ENCODE results near the gene EVPL.

EVPL gene

GRCh38 chr17:76038050-76038449, 10.9 kb upstream of the EVPL start:
- no peak for TF ChIP-seq CTCF (IDR thresholded peaks at IDR 0.05; ENCODE audit: low read depth, low read length)
- Histone ChIP-seq H3K9me3 (no peaks in the 10 kb centered on the region), H3K36me3 (peaks cover 50% of the 10 kb centered on the region), H3K4me3 (ENCODE audit: low read depth, low read length) (no peak overlapping the region), H3K27me3 (no peaks in the 10 kb centered on the region), H3K4me1 (no peaks in the 10 kb centered on the region)
- no peak for DNase-seq

- H3K27me3 ChIP-seq: no peaks in the 10 kb centered on the region
- TF ChIP-seq CTCF (IDR thresholded peaks at IDR 0.05; ENCODE audit: low read depth, low read length): no peak
- peaks cover 2% of the 10 kb centered on the region; the same call in 1 of the 2 replicates for H3K9me3 ChIP-seq
- peaks cover 38% of the 10 kb centered on the region for H3K36me3 ChIP-seq
- no peak for DNase-seq
- no peaks in the 10 kb centered on the region for H3K4me1 ChIP-seq
- H3K4me3 ChIP-seq (ENCODE audit: low read depth, low read length): no peak overlapping the region
These were observed 9.6 kb upstream of the EVPL start for GRCh38 chr17:76036497-76037261.

- TF ChIP-seq CTCF (IDR thresholded peaks at IDR 0.05; ENCODE audit: low read depth, low read length): no peak
- H3K9me3 ChIP-seq: peaks cover 2% of the 10 kb centered on the region; the same call in 1 of the 2 replicates
- no peak overlapping the region for H3K4me3 ChIP-seq (ENCODE audit: low read depth, low read length)
- H3K4me1 ChIP-seq: peaks cover 3% of the 10 kb centered on the region
- H3K36me3 ChIP-seq: peaks cover 20% of the 10 kb centered on the region
- H3K27me3 ChIP-seq: no peaks in the 10 kb centered on the region
- no peak for DNase-seq
These were observed 7.6 kb upstream of the EVPL start for GRCh38 chr17:76034428-76035350.

GRCh38 chr17:76033139-76033538, 6.0 kb upstream of the EVPL start:
- Histone ChIP-seq H3K4me1 (peaks cover 3% of the 10 kb centered on the region), H3K36me3 (peaks cover 4% of the 10 kb centered on the region), H3K4me3 (ENCODE audit: low read depth, low read length) (no peak overlapping the region), H3K9me3 (peaks cover 2% of the 10 kb centered on the region; the same call in 1 of the 2 replicates), H3K27me3 (no peaks in the 10 kb centered on the region)
- no peak for TF ChIP-seq CTCF (IDR thresholded peaks at IDR 0.05; ENCODE audit: low read depth, low read length)
- no peak for DNase-seq

GRCh38 chr17:76032780-76033108, 5.6 kb upstream of the EVPL start:
- no peak for DNase-seq
- Histone ChIP-seq H3K9me3 (peaks cover 2% of the 10 kb centered on the region; the same call in 1 of the 2 replicates), H3K27me3 (no peaks in the 10 kb centered on the region), H3K4me1 (peaks cover 3% of the 10 kb centered on the region), H3K4me3 (ENCODE audit: low read depth, low read length) (no peak overlapping the region), H3K36me3 (peaks cover under 1% of the 10 kb centered on the region; the same call in 1 of the 2 replicates)
- TF ChIP-seq CTCF (IDR thresholded peaks at IDR 0.05; ENCODE audit: low read depth, low read length): no peak

All from BE2C (cell line).